Upper lobe of left lung (tissue), 6 donors: ENCODE results near the gene KCNG1. TPM values are rescaled to one million over a fixed set of nuclear protein-coding genes. Genes with fewer than 3 reads are reported as not detected.
A peak's percentile ranks its signal among the peaks of the same experiment; 100 is the strongest.

ENCODE experiments used
- ATAC-seq, 2 donors: fragments of 200-7000 bp; cut with Tn5 transposase; one replicate each; pipeline ENCODE4 v1.9.1; 2022; ENCODE audit warnings: mild to moderate bottlenecking in 2 of 2, moderate library complexity in 2 of 2; ENCODE audit not compliant: low FRiP score in 2 of 2
- DNase-seq, 2 donors: peaks; one replicate each; pipeline ENCODE4 v3.0.0-alpha.2; 2019 to 2020
- H3K27ac ChIP-seq, 4 donors: fragments of 200-600 bp; sonication (generic); one replicate each; pipeline ENCODE4 v1.5.1; 2016 to 2019
- H3K27me3 ChIP-seq, 4 donors: fragments of 200-600 bp; sonication (generic); one replicate each; pipeline ENCODE4 v1.5.1; 2017 to 2019
- H3K36me3 ChIP-seq, 4 donors: fragments of 200-600 bp; sonication (generic); one replicate each; pipeline ENCODE4 v1.5.1; 2016 to 2019
- H3K4me1 ChIP-seq, 4 donors: fragments of 200-600 bp; sonication (generic); one replicate each; pipeline ENCODE4 v1.5.1; 2018 to 2019
- H3K4me3 ChIP-seq, 4 donors: fragments of 200-600 bp; sonication (generic); one replicate each; pipeline ENCODE4 v1.5.1; 2017 to 2019; ENCODE audit warnings: mild to moderate bottlenecking in 2 of 4, moderate library complexity in 1 of 4
- H3K9me3 ChIP-seq, 4 donors: fragments of 200-600 bp; sonication (generic); one replicate each; pipeline ENCODE4 v1.5.1; 2018 to 2019
- CTCF ChIP-seq, 6 experiments: fragments of 450-650 bp in 4 of 6; fragments of 200-600 bp in 2 of 6; sonication (generic) in 2 of 6; IDR thresholded peaks; one replicate each; pipeline ENCODE4 v1.5.1; 2016 to 2019; ENCODE audit warnings: antibody characterized with exemption in 6 of 6
- EP300 ChIP-seq, 4 donors: sonication (generic); formaldehyde crosslinking; IDR thresholded peaks; one replicate each; pipeline ENCODE4 v1.5.1; 2017; ENCODE audit warnings: antibody characterized with exemption in 4 of 4, control low read depth in 2 of 4
- POLR2A ChIP-seq, 4 donors: fragments of 450-650 bp; IDR thresholded peaks; one replicate each; pipeline ENCODE4 v1.5.1; 2016 to 2017; ENCODE audit warnings: antibody characterized with exemption in 4 of 4, mild to moderate bottlenecking in 2 of 4
- POLR2AphosphoS5 ChIP-seq, 2 donors: sonication (generic); formaldehyde crosslinking; IDR thresholded peaks; one replicate each; pipeline ENCODE4 v1.5.1; 2017; ENCODE audit warnings: antibody characterized with exemption in 2 of 2
- WGBS, 2 donors: methylation state at CpG; one replicate each; pipeline ENCODE4 v1.1.5; 2017 to 2018; 5-methylcytosine and 5-hydroxymethylcytosine counted together
- total RNA-seq, 6 donors: library from RNA; depleted of rRNA in 4 of 6; stranded (reverse); fragments of >200 nt in 4 of 6; gene quantifications; one replicate each; pipeline versions ENCODE4 v1.1.0 to v1.2.1, GENCODE V29; 2016 to 2021
- donor health status: DM: no; HTN: no; CAD: no; lungs with moderate emphysema.
- donor health status: DM: no; HTN: yes; CAD: no; lungs with severe emphysema.

KCNG1 gene
- total RNA-seq, 6 donors from 2014 or later = 0.17 to 0.37 (median 0.25) TPM; not detected in 2

- no peaks in the 10 kb centered on the region for H3K4me1 ChIP-seq
- no peak overlapping the region for H3K27ac ChIP-seq
- H3K36me3 ChIP-seq = no peaks in the 10 kb centered on the region
- WGBS, 2 donors = 85 to 93% methylated on average over 5 of the region's 5 CpGs
- TF ChIP-seq EP300 (IDR thresholded peaks at IDR 0.05) = no peak
- TF ChIP-seq CTCF (IDR thresholded peaks at IDR 0.05) = no peak
- no peak for TF ChIP-seq POLR2A (IDR thresholded peaks at IDR 0.05)
- TF ChIP-seq POLR2AphosphoS5 (IDR thresholded peaks at IDR 0.05) = no peak
- DNase-seq (no peak), ATAC-seq (no peak)
- no peak overlapping the region for H3K4me3 ChIP-seq
- H3K9me3 ChIP-seq = peaks cover 0 to 5% (median 2%) of the 10 kb centered on the region in 4 donors
- H3K27me3 ChIP-seq = no peaks in the 10 kb centered on the region
Observed at GRCh38 chr20:51043811-51044210, 20.9 kb upstream of the KCNG1 start.

DNA sequence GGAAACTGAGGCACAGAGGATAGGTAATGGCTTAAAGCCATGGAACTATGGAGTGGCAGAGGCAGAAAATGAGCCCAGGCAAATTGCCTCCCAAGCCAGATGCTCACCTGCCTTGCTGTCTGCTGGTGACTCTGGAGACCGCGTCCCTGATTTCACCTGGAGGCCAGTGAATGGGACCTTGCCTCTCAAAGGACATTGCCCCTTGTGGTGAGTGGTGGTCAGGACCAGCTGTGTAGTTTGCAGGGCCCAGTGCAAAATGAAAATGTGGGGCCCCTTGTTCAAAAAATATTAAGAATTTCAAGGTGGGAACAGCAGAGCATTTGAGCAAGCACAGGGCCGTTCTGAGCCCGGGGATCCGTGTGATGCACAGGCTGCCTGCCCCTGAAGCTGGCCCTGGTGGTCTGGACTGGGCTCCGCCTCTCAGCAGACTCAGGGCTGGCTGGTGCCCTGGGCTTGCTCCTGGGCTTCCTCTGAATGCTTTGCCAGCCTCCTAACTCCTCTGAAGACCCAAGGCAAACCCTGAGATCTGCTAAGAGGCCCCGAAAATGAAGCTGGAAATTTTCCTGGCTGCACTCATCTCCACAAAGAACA is 19.8 kb upstream of the KCNG1 start:
- DNase-seq (peak in 1 of 2 donors; percentile 8), ATAC-seq (no peak)
- 68 to 88% methylated on average over 6 to 7 of the region's 7 CpGs for WGBS, 2 donors
- no peak for TF ChIP-seq POLR2A (IDR thresholded peaks at IDR 0.05)
- TF ChIP-seq POLR2AphosphoS5 (IDR thresholded peaks at IDR 0.05) = no peak
- TF ChIP-seq CTCF (IDR thresholded peaks at IDR 0.05) = no peak
- no peak for TF ChIP-seq EP300 (IDR thresholded peaks at IDR 0.05)
- Histone ChIP-seq H3K27ac (no peak overlapping the region), H3K4me3 (no peak overlapping the region), H3K36me3 (no peaks in the 10 kb centered on the region), H3K9me3 (peaks cover 0 to 5% (median 2%) of the 10 kb centered on the region in 4 donors), H3K27me3 (no peaks in the 10 kb centered on the region), H3K4me1 (no peaks in the 10 kb centered on the region)

DNA sequence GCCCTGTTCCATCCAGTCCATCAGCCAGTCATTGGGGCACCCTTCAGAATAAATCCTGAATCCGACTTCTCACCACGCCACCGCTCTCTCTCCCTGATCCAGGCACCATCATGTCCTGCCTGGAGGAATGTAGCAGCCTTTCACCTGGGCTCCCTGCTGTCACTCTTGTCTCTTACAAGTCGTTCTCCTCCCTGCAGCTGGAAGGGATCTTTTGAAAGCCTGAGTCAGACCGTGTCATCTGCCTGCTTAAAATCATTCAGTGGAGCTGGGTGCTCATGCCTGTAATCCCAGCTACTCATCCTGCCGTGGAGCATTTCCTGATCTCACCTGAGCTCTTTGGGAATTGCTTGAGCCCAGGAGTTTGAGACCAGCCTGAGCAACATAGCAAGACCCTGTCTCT is 19.2 kb upstream of the KCNG1 start:
- whole genome bisulfite sequencing, 2 donors = 55 to 60% methylated on average over 6 of the region's 6 CpGs
- Histone ChIP-seq H3K36me3 (no peaks in the 10 kb centered on the region), H3K4me1 (no peaks in the 10 kb centered on the region), H3K27ac (no peak overlapping the region), H3K4me3 (no peak overlapping the region), H3K9me3 (peaks cover 0 to 5% (median 2%) of the 10 kb centered on the region in 4 donors), H3K27me3 (no peaks in the 10 kb centered on the region)
- DNase-seq = no peak
- ATAC-seq = no peak
- no peak for TF ChIP-seq POLR2A (IDR thresholded peaks at IDR 0.05)
- no peak for TF ChIP-seq POLR2AphosphoS5 (IDR thresholded peaks at IDR 0.05)
- no peak for TF ChIP-seq CTCF (IDR thresholded peaks at IDR 0.05)
- no peak for TF ChIP-seq EP300 (IDR thresholded peaks at IDR 0.05)

- TF ChIP-seq EP300 (IDR thresholded peaks at IDR 0.05) = no peak
- TF ChIP-seq CTCF (IDR thresholded peaks at IDR 0.05) = no peak
- no peak for TF ChIP-seq POLR2A (IDR thresholded peaks at IDR 0.05)
- no peak for TF ChIP-seq POLR2AphosphoS5 (IDR thresholded peaks at IDR 0.05)
- Histone ChIP-seq H3K4me3 (no peak overlapping the region), H3K9me3 (no peaks in the 10 kb centered on the region), H3K4me1 (no peaks in the 10 kb centered on the region), H3K27me3 (no peaks in the 10 kb centered on the region), H3K36me3 (no peaks in the 10 kb centered on the region), H3K27ac (no peak overlapping the region)
- ATAC-seq (no peak), DNase-seq (peak in 1 of 2 donors; percentile 43)
- WGBS, 2 donors = 77 to 89% methylated on average over 4 to 14 of the region's 14 CpGs
Observed at GRCh38 chr20:51037532-51038115, 14.7 kb upstream of the KCNG1 start.
